Measurements from ENCODE around the gene NADK. TPM values are rescaled to one million over a fixed set of nuclear protein-coding genes. Genes with fewer than 3 reads are reported as not detected.

NADK gene
- total RNA-seq, 1 donor from 2014 or later = 90.1 TPM

- H3K4me1 ChIP-seq = peaks cover 16% of the 10 kb centered on the region
- no peak overlapping the region for H3K4me3 ChIP-seq
- no peak for TF ChIP-seq CTCF (IDR thresholded peaks at IDR 0.05)
- TF ChIP-seq POLR2AphosphoS5 (IDR thresholded peaks at IDR 0.05; ENCODE audit: insufficient read depth in 1 of 2, low read depth in 1 of 2) = no peak
- TF ChIP-seq POLR2A (IDR thresholded peaks at IDR 0.05) = no peak
- no peaks in the 10 kb centered on the region for H3K9me3 ChIP-seq
- peaks cover 0 to 57% of the 10 kb centered on the region in 2 donors for H3K36me3 ChIP-seq
- intact Hi-C loops (cut with DNase I) = no loop called here
- H3K27me3 ChIP-seq = no peaks in the 10 kb centered on the region
- DNase-seq (ENCODE audit: extremely low spot score in 2 of 2) = no peak
- no peak overlapping the region for H3K27ac ChIP-seq
Observed at GRCh38 chr1:1759456-1760344, 18.6 kb downstream of the NADK start.

DNA sequence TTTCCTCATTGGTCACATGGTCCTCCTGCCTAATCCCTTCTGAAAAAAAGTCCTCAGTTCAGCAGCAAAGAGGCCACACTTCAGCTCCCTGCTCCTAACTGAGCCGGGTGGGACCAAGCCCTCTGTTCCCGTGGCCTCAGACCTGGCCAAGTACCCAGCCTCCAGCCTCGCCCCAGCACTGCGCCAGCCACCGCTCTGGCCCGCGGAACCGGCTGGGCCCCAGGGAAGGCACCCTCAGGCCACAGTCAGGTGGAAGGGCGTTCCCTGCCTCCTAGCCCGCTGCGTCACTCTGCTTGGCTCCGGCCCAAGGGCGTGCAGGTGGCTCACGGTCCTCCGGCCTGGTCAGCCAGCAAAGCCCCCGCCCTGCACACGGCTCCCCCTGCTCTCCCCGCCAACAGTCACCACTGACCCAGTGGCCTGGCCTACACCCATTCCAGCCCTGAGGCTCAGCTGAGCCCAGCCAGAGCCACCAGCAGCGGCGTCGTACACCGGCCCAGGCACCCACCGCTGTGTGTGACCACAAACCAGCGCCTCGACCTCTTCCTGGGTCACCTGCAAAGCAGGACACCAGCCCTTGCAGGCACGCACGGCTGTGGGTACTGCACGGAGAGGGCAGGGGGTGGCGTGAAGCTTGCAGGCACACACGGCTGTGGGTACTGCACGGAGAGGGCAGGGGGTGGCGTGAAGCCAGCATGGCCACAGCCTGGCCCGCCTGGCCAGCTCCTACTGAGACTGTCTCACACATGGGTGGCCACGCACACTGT lies 19.4 kb downstream of the NADK start:
- H3K4me1 ChIP-seq = peaks cover 16% of the 10 kb centered on the region
- TF ChIP-seq CTCF (IDR thresholded peaks at IDR 0.05) (no peak), POLR2AphosphoS5 (IDR thresholded peaks at IDR 0.05; ENCODE audit: insufficient read depth in 1 of 2, low read depth in 1 of 2) (no peak), POLR2A (IDR thresholded peaks at IDR 0.05) (no peak)
- intact Hi-C loops (cut with DNase I) = no loop called here
- H3K27ac ChIP-seq = no peak overlapping the region
- peaks cover 0 to 65% of the 10 kb centered on the region in 2 donors for H3K36me3 ChIP-seq
- H3K9me3 ChIP-seq = no peaks in the 10 kb centered on the region
- peak in 1 of 2 donors; percentile 95 for DNase-seq (ENCODE audit: extremely low spot score in 2 of 2)
- no peak overlapping the region for H3K4me3 ChIP-seq
- no peaks in the 10 kb centered on the region for H3K27me3 ChIP-seq

DNA sequence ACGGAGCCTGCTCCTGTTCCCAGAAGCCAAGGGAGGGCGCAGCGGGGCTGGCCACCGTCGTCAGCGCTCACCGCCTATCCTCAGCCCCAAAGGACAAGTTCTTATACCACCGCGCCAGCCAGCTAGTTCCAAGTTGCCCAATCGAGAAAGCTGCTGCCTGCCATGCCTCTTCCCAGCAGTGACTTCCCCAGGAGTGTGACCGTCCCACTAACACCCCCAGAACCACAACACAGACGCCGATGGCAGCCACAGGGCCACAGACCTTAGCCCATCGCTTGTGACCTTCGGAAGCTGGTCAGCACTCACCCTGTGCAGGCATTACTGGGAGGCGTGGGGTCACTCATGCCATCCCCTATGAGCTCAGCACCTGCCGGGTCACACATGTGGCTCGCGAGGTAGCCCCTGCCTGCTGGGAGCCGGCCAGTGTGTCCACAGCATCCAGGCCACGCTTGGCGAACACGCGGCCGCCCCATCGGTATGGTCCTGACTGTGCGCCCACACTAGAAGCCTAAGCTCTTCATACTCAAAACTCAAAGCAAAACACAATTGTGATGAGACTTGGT lies 20.1 kb downstream of the NADK start:
- H3K36me3 ChIP-seq = peaks cover 0 to 73% of the 10 kb centered on the region in 2 donors
- no peaks in the 10 kb centered on the region for H3K27me3 ChIP-seq
- H3K4me3 ChIP-seq = no peak overlapping the region
- peak in 1 of 2 donors; percentile 87 for DNase-seq (ENCODE audit: extremely low spot score in 2 of 2)
- intact Hi-C loops (cut with DNase I) = no loop called here
- no peaks in the 10 kb centered on the region for H3K9me3 ChIP-seq
- H3K27ac ChIP-seq = no peak overlapping the region
- peaks cover 16% of the 10 kb centered on the region for H3K4me1 ChIP-seq
- TF ChIP-seq POLR2A (IDR thresholded peaks at IDR 0.05) (no peak), POLR2AphosphoS5 (IDR thresholded peaks at IDR 0.05; ENCODE audit: insufficient read depth in 1 of 2, low read depth in 1 of 2) (no peak), CTCF (IDR thresholded peaks at IDR 0.05) (no peak)

DNA sequence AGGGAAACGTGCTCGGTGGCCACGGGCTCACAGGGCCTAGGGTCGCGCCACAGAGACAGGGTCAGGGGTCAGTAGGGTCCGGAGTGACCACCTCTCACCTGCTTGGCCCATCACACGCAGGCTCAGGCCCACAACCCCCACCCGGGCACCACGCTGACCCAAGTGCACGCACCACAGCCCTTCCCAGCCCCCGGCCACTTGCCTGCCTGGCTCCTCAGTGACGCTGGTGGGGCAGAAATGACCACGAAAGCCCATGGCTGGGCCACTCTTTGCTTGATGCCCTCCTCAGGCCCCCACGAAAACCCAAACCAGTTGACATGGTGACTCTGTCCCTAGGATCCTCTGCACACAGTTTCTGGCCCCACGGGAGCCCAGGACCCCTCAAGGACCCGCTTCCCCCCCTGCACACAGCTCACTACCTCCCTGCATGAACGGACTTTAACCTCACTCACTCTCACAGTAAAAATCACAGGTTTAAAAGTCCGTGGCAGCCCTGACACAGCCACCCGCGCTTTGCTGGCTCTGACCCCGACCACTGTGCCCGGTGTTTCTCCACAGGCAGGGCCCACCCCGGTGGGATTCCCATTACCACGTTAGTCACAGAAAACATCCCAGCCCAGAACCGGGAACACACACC lies 20.7 kb downstream of the NADK start:
- H3K27ac ChIP-seq = no peak overlapping the region

More for the DNA sequence above, 20.7 kb downstream of the NADK start:
- intact Hi-C loops (cut with DNase I) = no loop called here
- peaks cover 0 to 78% of the 10 kb centered on the region in 2 donors for H3K36me3 ChIP-seq
- TF ChIP-seq CTCF (IDR thresholded peaks at IDR 0.05) = no peak
- TF ChIP-seq POLR2AphosphoS5 (IDR thresholded peaks at IDR 0.05; ENCODE audit: insufficient read depth in 1 of 2, low read depth in 1 of 2) = no peak
- no peak for TF ChIP-seq POLR2A (IDR thresholded peaks at IDR 0.05)
- no peaks in the 10 kb centered on the region for H3K9me3 ChIP-seq
- H3K4me3 ChIP-seq = no peak overlapping the region
- H3K4me1 ChIP-seq = peaks cover 16% of the 10 kb centered on the region
- no peaks in the 10 kb centered on the region for H3K27me3 ChIP-seq
- no peak for DNase-seq (ENCODE audit: extremely low spot score in 2 of 2)

All from vagina (tissue), 2 donors.